Dermis blood vessel endothelial cell (primary cell): Measurements from ENCODE around the gene RNF135. TPM values are rescaled to one million over a fixed set of nuclear protein-coding genes. Genes with fewer than 3 reads are reported as not detected.
"Not testable (repeated sequence)": the region's sequence is repeated elsewhere in the genome, so short reads cannot be mapped to it uniquely, and the experiment has no call there.

ENCODE experiments used
- DNase-seq: peaks from one replicate; pipeline ENCODE4 v3.0.0; 2010
- total RNA-seq: library from RNA; depleted of rRNA; stranded (reverse); fragments of >200 nt; gene quantifications from 2 replicates; pipeline ENCODE4 v1.2.3, GENCODE V29; 2014

The RNF135 gene
- total RNA-seq, 1 donor from 2014 or later: 5.6 TPM

DNA sequence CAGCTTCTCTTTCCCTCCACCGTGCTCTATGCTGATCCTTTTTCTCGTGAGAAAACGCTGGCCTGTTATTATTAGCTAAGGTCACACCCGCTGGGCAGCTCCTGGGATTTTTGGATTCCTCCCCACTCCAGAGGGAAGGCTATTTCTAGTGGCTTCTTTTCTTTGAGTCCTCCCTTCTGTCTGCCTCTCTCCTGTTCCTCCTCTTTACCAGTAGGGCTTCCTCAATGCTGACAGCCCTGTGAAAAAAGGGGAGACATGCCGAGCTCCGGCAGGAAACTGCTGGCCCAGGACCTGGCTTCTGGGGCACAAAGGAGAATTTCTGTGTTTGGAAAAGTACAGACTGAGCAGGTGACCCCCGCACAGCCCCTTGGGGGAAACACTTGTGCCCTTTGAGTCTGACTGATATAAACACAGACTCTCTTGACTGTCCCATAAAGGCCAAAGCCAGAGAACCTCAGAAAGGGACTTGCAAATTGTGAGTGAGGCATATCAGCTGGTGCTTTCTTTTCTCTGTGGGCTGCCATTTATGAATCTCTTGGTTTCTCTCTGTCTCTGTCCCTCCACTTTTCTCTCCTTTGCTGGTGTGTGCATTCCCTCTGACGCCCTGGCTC is 14.0 kb upstream of the RNF135 start:
- peak; percentile 14 for DNase-seq

GRCh38 chr17:30957741-30958140 is 13.1 kb upstream of the RNF135 start:
- DNase-seq: no peak

DNA sequence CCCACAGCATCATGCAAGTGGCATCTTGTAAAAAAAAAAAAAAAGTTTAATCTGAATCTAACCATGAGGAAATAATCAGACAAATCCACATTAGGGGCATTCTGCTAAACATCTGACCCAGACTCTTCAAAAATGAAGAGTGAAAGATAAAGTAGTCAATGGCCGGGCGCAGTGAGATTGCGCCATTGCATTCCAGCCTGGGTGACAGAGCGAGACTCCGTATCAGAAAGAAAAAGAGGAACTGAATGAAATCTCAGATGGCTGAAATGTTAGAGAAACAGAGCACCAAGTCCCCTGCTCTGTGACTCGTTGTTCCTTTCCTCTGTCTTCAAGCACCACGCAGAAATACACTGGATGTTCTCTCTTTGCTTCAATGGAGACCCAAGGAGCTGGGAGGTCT is 12.7 kb upstream of the RNF135 start:
- DNase-seq: no peak

DNA sequence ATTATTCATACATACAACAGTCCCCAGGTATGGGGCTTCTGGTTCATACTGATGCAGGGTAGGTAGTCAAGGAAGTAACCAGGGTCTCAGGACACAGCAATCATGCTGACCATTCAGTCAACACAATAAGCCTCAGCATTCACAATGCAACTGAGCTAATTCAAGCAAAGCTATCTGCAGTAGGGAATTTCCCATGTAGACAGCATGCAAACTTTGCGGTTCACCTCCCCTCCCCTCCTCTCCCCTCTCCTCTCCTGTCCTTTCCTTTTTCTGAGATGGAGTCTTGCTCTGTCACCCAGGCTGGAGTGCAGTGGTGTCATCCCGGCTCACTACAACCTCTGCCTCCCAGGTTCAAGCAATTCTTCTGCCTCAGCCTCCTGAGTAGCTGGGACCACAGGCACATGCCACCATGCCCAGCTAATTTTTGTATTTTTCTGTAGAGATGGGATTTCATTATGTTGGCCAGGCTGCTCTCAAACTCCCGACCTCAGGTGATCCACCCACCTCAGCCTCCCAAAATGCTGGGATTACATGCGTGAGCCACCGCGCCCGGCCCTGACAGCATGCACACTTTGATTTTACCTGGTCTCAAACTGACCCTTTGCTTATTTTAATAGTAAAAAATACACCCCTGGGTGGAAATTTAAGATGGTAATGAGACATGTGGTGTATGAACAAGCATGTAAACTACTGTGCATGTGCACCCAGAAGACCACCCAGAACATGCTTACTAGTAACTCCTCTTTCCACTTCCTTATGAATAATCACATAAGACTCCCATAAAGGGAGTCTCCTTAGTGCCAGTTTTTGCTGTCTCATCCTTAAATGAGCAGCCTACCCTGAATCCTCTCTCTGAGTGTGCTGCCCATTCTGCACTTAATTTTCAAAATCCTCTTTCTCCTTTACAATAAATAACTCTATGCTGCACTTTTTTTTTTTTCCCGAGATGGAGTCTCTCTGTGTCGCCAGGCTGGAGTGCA is 9.3 kb upstream of the RNF135 start:
- DNase-seq: no peak

DNA sequence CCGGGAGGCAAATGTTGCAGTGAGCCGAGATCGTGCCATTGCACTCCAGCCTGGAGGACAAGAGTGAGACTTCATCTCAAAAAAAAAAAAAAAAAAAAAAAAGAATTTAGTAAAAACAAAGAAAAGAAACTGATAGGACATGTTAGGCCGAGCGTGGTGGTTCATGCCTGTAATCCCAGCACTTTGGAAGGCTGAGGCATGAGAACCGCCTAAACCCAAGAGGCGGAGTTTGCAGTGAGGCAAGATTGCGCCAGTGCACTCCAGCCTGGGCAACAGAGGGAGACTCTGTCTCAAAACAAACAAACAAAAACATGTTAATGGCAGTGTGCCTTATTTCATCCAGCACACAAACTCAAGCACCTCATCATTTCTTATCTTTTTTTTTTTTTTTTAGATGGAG is 6.5 kb upstream of the RNF135 start:
- not testable (repeated sequence) for DNase-seq

GRCh38 chr17:30964876-30965275 is 6.0 kb upstream of the RNF135 start:
- no peak for DNase-seq

- no peak for DNase-seq
Observed at GRCh38 chr17:30965686-30966085, 5.2 kb upstream of the RNF135 start.

- not testable (repeated sequence) for DNase-seq
Observed at GRCh38 chr17:30967911-30968310, 2.9 kb upstream of the RNF135 start.

DNA sequence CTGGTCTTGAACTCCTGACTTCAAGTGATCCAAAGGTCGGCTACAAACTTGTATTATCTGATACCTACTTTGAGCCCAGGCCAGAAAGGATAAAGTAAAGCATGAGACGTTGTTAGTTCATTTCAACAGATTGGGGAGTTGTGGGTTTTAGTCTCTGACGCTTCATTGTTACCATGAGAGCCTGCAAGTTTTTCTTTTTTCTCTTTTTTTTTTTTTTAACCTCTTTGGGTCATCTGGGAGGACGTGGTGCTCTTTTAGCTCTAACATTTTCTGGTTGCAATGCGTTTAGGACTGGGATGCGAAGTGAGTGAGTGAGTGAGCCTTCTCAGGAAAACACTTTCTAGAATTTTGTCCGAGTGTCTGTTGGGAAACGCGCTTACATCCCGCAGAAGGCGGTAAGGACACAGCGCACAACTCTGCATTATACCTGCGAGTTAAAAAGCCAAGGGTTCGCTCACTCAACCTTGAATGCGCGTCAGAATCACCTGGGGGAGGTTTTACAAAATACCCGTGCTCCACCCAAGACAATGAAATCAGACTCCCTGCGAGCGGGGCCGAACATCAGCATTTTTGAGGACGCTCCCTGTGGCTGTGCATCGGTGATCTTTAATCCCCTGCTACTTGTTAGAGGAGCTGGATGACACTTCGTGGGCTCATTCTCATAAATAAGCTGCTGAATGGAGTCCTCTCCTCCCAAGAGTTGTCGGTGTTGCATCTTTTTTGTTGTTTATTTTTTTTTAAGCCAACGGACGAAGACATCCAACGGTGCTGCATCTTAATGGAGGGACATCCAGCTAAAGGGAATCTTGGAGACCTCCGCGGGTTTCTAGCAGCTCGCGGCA is 629 bp upstream of the RNF135 start:
- DNase-seq: no peak

DNA sequence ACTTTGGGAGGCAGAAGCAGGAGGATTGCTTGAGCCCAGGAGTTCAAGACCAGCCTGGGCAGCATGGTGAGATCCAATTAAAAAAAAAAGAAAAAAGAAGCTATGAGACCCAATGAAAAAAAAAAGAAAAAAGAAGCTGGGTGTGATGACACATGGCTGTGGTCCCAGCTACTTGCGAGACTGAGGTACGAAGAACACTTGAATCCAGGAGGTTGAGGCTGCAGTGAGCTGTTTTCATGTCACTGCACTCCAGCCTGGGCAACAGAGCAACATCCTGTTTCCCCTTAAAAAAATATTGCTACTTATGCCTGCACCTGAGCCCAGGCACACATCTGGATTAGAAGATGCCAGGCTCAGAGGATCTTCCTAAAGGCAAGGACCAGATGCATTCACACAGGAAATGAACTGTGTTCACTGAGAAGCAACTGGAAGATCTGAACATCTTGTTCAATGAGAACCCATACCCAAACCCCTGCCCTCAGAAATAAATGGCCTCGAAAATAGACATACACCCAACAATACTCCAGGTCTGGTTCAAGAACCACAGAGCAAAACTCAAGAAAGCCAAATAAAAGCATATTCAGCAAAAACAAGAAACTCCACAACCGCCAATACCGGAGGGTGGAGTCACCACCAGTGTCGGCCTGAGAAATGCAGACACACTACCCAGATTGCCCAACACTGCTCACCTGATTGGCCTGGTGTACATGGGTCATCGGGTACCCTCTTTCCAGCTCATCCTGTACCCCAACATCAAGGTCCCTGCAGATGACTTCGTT is 4.4 kb downstream of the RNF135 start:
- no peak for DNase-seq

DNA sequence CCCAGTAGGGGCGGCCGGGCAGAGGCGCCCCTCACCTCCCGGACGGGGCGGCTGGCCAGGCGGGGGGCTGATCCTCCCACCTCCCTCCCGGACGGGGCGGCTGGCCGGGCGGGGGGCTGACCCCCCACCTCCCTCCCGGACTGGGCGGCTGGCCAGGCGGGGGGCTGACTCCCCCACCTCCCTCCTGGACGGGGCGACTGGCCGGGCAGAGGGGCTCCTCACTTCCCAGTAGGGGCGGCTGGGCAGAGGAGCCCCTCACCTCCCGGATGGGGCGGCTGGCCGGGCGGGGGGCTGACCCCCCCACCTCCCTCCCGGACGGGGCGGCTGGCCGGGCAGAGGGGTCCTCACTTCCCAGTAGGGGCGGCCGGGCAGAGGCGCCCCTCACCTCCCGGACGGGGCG is 9.1 kb downstream of the RNF135 start:
- not testable (repeated sequence) for DNase-seq

- no peak for DNase-seq
Observed at GRCh38 chr17:30981531-30982519, 11.0 kb downstream of the RNF135 start.

DNA sequence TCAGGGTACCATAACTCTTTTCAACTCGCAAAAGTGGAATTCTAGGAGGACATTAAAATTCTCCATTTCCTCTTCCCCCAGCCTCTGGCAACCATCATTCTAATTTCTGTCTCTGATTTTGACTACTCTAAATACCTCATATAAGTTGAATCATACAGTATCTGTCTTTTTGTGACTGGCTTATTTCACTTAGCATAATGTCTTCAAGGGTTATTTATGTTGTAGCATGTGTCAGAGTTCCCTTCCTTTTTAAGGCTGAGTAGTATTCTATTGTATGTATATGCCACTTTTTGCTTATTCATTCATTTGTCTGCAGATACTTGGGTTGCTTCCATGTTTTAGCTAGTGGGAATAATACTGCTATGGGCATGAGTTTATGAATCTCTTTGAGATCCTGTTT is 12.0 kb downstream of the RNF135 start:
- no peak for DNase-seq

DNA sequence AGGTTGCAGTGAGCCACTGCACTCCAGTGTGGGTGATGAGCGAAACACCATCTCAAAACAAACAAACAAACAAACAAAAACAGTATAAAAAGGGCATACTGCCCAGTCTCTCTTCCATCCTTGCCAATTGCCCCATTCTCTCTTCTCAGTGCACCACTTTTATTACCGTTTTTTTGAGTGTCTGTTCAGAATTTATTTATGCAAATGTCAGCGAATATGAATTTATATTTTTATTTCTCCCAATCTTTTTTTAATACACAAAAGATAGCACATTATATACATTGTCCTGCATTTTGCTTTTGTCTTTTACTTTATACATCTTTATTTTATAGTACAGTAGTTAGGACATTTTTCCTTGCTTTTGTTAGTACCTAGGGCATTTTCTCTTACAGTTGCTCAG is 19.6 kb downstream of the RNF135 start:
- DNase-seq: no peak

DNA sequence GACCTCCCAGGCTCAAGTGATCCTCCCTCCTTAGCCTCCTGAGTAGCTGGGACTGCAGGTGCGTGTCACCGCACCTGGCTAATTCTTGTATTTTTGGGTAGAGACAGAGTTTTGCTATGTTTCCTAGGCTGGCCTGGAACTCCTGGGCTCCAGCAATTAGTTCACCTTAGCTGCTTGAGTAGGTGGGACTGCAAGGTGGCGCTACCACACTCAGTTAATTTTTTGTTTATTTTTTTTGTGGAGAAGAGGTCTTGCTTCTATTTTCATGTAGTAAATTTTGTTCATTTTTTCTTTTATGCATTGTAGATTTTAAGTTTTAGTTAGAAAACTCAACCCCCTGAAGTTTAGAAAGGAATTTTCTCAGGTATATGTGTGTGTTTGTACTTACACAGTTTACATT is 21.7 kb downstream of the RNF135 start:
- no peak for DNase-seq

GRCh38 chr17:30995347-30995746 is 24.5 kb downstream of the RNF135 start:
- no peak for DNase-seq

DNA sequence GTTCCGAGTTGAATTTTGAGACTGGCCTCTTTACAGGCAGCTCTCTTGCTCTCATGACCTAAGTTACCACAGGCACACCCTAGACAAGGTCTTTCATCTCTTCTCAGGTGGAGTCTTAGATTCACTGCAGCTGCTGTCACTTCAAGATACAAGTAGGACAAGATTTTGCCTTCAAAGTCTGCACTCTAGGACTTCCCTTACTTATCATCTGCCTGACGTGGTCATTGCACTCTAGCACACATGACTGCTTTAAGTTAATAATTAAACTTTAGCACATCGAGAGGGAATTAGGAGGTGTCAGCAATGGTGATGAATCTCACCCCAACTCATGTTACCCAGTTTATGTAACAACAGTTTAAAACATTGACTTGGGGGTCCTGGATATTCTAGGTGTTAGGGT is 25.6 kb downstream of the RNF135 start:
- no peak for DNase-seq

DNA sequence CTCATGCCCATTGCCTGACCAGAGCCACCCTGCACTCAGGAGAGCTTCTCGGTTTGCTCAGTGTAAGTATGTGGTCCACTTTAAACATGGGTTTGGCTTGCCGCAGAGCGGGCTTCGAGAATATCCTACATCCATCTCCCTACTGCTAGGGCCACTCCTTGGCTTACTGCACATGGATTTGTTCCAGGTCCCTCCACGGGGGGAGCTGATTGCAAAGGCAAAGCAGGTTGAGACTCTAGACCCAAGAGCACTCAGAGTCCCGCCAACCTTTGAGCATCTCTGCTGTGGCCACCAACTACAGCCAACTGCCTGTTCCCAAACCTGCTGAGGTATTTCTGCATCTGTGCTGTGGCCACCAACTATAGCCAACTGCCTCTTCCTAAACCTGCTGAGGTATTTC is 26.4 kb downstream of the RNF135 start:
- no peak for DNase-seq

DNA sequence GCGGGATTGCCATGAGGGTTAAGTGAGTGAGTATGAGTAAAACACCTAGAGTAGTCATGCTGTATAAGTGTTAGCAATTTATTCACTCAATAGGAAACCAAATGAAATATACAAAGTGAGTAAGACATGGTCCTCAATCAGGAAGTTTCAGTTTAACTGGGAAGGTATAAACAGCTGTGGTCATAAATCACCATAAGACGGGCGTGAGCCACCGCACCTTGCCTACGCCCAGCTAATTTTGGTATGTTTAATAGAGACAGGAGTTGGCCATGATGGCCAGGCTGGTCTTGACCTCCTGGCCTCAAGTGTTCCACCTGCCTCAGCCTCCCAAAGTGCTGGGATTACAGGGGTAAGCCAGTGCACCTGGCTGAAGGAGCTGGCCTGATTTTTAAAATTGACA is 27.0 kb downstream of the RNF135 start:
- no peak for DNase-seq

DNA sequence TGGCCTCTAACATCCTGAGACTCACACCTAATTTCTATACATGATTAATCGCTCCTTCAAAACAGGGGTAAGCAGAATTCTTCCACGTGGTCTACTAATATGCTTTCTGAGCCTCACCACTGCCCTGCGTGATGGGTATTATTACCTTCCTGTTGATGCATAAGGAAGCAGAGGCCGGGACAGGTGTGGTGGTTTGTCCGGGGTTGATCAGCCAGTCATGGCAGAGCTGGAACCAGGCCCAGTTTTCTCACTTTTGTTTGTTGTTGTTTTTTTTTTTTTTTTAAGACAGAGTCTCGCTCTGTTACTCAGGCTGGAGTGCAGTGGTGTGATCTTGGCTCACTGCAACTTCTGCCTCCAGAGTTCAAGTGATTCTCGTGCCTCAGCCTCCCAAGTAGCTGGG is 31.2 kb downstream of the RNF135 start:
- no peak for DNase-seq

DNA sequence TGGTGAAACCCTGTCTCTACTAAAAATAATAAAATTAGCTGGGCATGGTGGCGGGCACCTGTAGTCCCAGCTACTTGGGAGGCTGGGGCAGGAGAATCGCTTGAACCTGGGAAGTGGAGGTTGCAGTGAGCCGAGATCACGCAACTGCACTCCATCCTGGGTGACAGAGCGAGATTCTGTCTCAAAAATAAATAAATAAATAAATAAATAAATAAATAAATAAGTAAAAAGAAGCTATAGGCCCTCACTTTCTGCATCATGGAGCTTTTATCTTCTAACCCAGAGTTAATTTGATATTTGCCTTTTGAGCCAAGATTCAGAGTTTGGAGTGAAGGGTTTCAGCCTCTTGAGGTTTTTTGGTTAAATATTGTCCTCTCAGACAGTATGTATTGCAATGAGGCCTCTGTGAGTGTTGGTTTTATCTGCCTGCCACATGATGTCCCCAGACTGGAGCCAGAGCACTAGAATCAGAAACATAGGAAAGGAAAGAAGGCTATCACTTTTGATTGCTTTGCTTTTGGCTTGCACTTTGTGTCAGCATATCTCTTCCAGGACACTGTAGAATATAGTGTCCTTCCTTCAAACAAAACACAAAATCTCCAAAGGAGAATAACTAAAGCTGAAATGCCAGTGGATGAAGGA is 32.5 kb downstream of the RNF135 start:
- DNase-seq: no peak
